PC-3 (cell line): ENCODE results near the gene XPA. TPM values are rescaled to one million over a fixed set of nuclear protein-coding genes. Genes with fewer than 3 reads are reported as not detected.

Experiments
- ATAC-seq: fragments of 200-7000 bp; cut with Tn5 transposase; 2 replicates; pipeline ENCODE4 v1.9.1; 2020; ENCODE audit warnings: mild to moderate bottlenecking, moderate library complexity
- BruUV-seq: library from RNA; stranded (reverse); fragments of 400-500 nt; replicated peaks from 2 replicates; lab custom pipeline; 2021; lab: Mats Ljungman, UMichigan
- CTCF ChIA-PET: fragments of 300-600 bp; sonication (Branson Sonifier 250); formaldehyde crosslinking; loops from one replicate; lab custom pipeline; 2022; ENCODE audit warnings: antibody characterized with exemption; lab: Charles Lee
- POLR2A ChIA-PET: fragments of 300-600 bp; sonication (Branson Sonifier 250); formaldehyde crosslinking; loops from one replicate; lab custom pipeline; 2022; ENCODE audit warnings: antibody characterized with exemption; ENCODE audit not compliant: unreplicated experiment; lab: Charles Lee
- DNase-seq: peaks from one replicate; pipeline ENCODE4 v3.0.0-alpha.2; 2015
- H2AFZ ChIP-seq: fragments of 300-600 bp; sonication (generic); 2 replicates; pipeline ENCODE4 v1.6.0; 2016; ENCODE audit warnings: antibody characterized with exemption, low read length
- H3F3A ChIP-seq: fragments of 300-600 bp; sonication (generic); one replicate; pipeline ENCODE4 v1.6.0; 2017; ENCODE audit warnings: antibody characterized with exemption, low read length, control low read depth, mild to moderate bottlenecking; ENCODE audit not compliant: unreplicated experiment
- H3K27ac ChIP-seq: fragments of 300-600 bp; sonication (generic); 2 replicates; pipeline ENCODE4 v1.5.1; 2016; ENCODE audit warnings: mild to moderate bottlenecking, low read length
- H3K27me3 ChIP-seq: fragments of 300-600 bp; sonication (generic); 2 replicates; pipeline ENCODE4 v1.6.1; 2016; ENCODE audit warnings: low read length, mixed read lengths
- H3K36me3 ChIP-seq: fragments of 300-600 bp; sonication (generic); 2 replicates; pipeline ENCODE4 v1.6.1; 2016; ENCODE audit warnings: low read depth, mixed run types, low read length, mixed read lengths
- H3K4me1 ChIP-seq: fragments of 300-600 bp; sonication (generic); 2 replicates; pipeline ENCODE4 v1.5.1; 2016; ENCODE audit warnings: low read length; ENCODE audit not compliant: insufficient read depth
- H3K4me2 ChIP-seq: fragments of 300-600 bp; sonication (generic); 2 replicates; pipeline ENCODE4 v1.6.0; 2016; ENCODE audit warnings: low read length
- H3K4me3 ChIP-seq: fragments of 300-600 bp; sonication (generic); 2 replicates; pipeline ENCODE4 v1.5.1; 2016; ENCODE audit warnings: mild to moderate bottlenecking, low read length, mixed read lengths
- H3K79me2 ChIP-seq: fragments of 300-600 bp; sonication (generic); 2 replicates; pipeline ENCODE4 v1.6.1; 2017; ENCODE audit warnings: low read length, mixed read lengths
- H3K9ac ChIP-seq: fragments of 300-600 bp; sonication (generic); 2 replicates; pipeline ENCODE4 v1.6.0; 2016; ENCODE audit warnings: mild to moderate bottlenecking, low read length
- H3K9me2 ChIP-seq: fragments of 300-600 bp; sonication (generic); replicated peaks from 2 replicates; pipeline ENCODE4 v1.6.1; 2016; ENCODE audit warnings: mixed run types, low read length, mixed read lengths
- H3K9me3 ChIP-seq: fragments of 300-600 bp; sonication (generic); 2 replicates; pipeline ENCODE4 v1.6.1; 2016; ENCODE audit warnings: low read length, mixed read lengths
- H4K20me1 ChIP-seq: fragments of 300-600 bp; sonication (generic); 2 replicates; pipeline ENCODE4 v1.6.1; 2016; ENCODE audit warnings: low read length, mixed read lengths
- CTCF ChIP-seq: fragments of 300-600 bp; sonication (generic); conservative IDR thresholded peaks from 2 replicates; pipeline ENCODE4 v1.5.1; 2017; ENCODE audit warnings: antibody characterized with exemption, low read depth, mild to moderate bottlenecking, low read length
- EZH2 ChIP-seq: fragments of 300-600 bp; sonication (generic); IDR thresholded peaks from one replicate; pipeline ENCODE4 v1.6.1; 2017; ENCODE audit warnings: antibody characterized with exemption, mild to moderate bottlenecking, low read length; ENCODE audit not compliant: unreplicated experiment
- EZH2phosphoT487 ChIP-seq: fragments of 300-600 bp; sonication (generic); IDR thresholded peaks from 2 replicates; pipeline ENCODE4 v1.6.1; 2018; ENCODE audit warnings: mild to moderate bottlenecking, antibody characterized with exemption, low read length, borderline replicate concordance
- intact Hi-C: fragments of 100-400 bp; cut with micrococcal nuclease; formaldehyde crosslinking; loops from 2 replicates; pipeline ENCODE4 v1.9.0; 2023
- total RNA-seq: library from RNA; depleted of rRNA; stranded (reverse); fragments of >200 nt; gene quantifications from 2 replicates; pipeline ENCODE4 v1.2.3, GENCODE V29; 2014

The XPA gene
- total RNA-seq, 1 experiment from 2014 or later, result 9.4 TPM

DNA sequence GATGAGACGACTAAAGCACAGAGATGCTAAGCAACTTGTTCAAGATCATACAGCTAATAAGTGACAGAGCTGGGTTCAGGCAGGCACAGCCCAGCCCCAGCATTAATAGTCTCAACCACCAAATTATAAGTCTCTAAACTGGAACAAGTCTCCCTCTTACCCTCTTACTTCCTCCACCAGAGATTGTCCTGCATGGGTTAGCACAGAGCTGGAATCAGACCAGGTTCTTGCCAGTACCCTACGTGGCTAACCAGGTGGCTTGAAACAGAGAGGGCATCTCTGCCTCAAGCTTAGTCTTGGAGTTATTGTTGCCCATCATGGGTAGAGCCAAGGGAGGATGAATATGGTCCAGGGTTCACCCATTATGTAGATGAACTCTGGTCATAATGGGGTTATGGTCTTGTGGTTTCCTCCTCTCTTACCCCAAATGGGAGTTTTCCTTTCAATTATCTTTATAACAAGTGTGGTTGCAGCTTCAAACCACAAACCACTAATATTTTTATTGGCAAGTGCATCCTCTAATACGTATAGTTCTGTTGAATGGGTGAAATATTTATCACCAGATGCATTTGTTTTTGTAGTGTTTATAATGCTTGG lies 8.3 kb upstream of the XPA start:
- ChIA-PET POLR2A (no interaction called here), CTCF (no interaction called here)
- DNase-seq (peak; percentile 58), ATAC-seq (no peak)
- H2AFZ ChIP-seq, result no peak overlapping the region
- intact Hi-C loops, result no loop called here
- no peaks in the 10 kb centered on the region for H3K9me2 ChIP-seq
- peaks cover 5% of the 10 kb centered on the region for H3F3A ChIP-seq
- no peak overlapping the region for H3K4me3 ChIP-seq
- TF ChIP-seq EZH2phosphoT487 (no peak), EZH2 (no peak), CTCF (no peak)
- no peaks in the 10 kb centered on the region for H3K36me3 ChIP-seq
- H3K9ac ChIP-seq, result no peak overlapping the region
- no peaks in the 10 kb centered on the region for H3K79me2 ChIP-seq
- H4K20me1 ChIP-seq, result no peaks in the 10 kb centered on the region
- H3K4me2 ChIP-seq, result 0 out of 2 replicates have a peak overlapping the region, but pooled peaks have one; percentile 20
- BruUV-seq, result no TSS peak
- no peaks in the 10 kb centered on the region for H3K27me3 ChIP-seq
- H3K27ac ChIP-seq, result 0 out of 2 replicates have a peak overlapping the region, but pooled peaks have one; percentile 6
- peaks cover 32% of the 10 kb centered on the region for H3K4me1 ChIP-seq
- H3K9me3 ChIP-seq, result no peaks in the 10 kb centered on the region

GRCh38 chr9:97704851-97705250 lies 7.7 kb upstream of the XPA start:
- Histone ChIP-seq H4K20me1 (no peaks in the 10 kb centered on the region), H3K4me1 (peaks cover 32% of the 10 kb centered on the region), H3K4me2 (peak overlapping the region; percentile 71), H3K27ac (peak overlapping the region; percentile 87), H3F3A (peaks cover 5% of the 10 kb centered on the region), H2AFZ (no peak overlapping the region), H3K27me3 (no peaks in the 10 kb centered on the region), H3K9me3 (no peaks in the 10 kb centered on the region), H3K9ac (no peak overlapping the region), H3K9me2 (no peaks in the 10 kb centered on the region), H3K36me3 (no peaks in the 10 kb centered on the region), H3K4me3 (no peak overlapping the region), H3K79me2 (no peaks in the 10 kb centered on the region)
- no TSS peak for BruUV-seq
- CTCF ChIA-PET, result no interaction called here
- no peak for TF ChIP-seq CTCF
- TF ChIP-seq EZH2phosphoT487, result no peak
- TF ChIP-seq EZH2, result no peak
- ATAC-seq (no peak), DNase-seq (no peak)
- intact Hi-C loops, result no loop called here
- POLR2A ChIA-PET, result no interaction called here

DNA sequence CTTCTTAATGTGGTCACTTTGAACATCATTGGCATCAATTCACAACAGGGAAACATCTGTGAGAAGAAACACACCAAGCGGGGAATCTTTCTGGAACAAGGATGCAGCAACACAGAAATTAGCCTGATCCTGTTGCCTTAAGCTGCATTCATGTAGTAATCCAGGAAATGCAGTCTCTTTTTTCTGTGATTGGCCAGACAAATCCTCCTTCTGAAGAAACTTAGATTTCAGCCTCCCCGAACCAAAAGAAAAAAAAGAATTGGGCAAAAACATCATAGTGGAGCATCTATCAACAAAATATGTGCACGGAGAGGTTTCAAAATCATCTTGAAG lies 7.2 kb upstream of the XPA start:
- Histone ChIP-seq H3K79me2 (no peaks in the 10 kb centered on the region), H3K27ac (peak overlapping the region; percentile 87), H3K9me3 (no peaks in the 10 kb centered on the region), H3K4me3 (0 out of 2 replicates have a peak overlapping the region, but pooled peaks have one; percentile 25), H4K20me1 (no peaks in the 10 kb centered on the region), H2AFZ (no peak overlapping the region), H3F3A (peaks cover 5% of the 10 kb centered on the region), H3K9ac (peak overlapping the region; percentile 21; the same call in 1 of the 2 replicates), H3K27me3 (no peaks in the 10 kb centered on the region), H3K4me1 (peaks cover 32% of the 10 kb centered on the region), H3K4me2 (peak overlapping the region; percentile 71), H3K36me3 (no peaks in the 10 kb centered on the region), H3K9me2 (no peaks in the 10 kb centered on the region)
- no peak for DNase-seq
- intact Hi-C loops, result no loop called here
- POLR2A ChIA-PET, result no interaction called here
- ATAC-seq, result no peak
- TF ChIP-seq EZH2phosphoT487 (no peak), EZH2 (no peak), CTCF (no peak)
- CTCF ChIA-PET, result interaction anchor here (0.6 kb wide), 1 partner anchor 10 kb away, joined by 4 read pairs; no protein-coding TSS in a partner anchor
- BruUV-seq, result no TSS peak
